B cell (primary cell): ENCODE measurements around the gene STEAP1. TPM values are rescaled to one million over a fixed set of nuclear protein-coding genes. Genes with fewer than 3 reads are reported as not detected.

Experiments used
- ATAC-seq: fragments of 200-7000 bp; cut with Tn5 transposase; one replicate; pipeline ENCODE4 v1.10.0; 2021; ENCODE audit warnings: low read depth, mild to moderate bottlenecking, moderate number of reproducible peaks, moderate library complexity
- CTCF ChIA-PET: fragments of 350-600 bp; sonication (Branson Sonifier 250); formaldehyde crosslinking; loops from one replicate; lab custom pipeline; 2021; ENCODE audit warnings: antibody characterized with exemption, inconsistent platforms; lab: Charles Lee
- POLR2A ChIA-PET: fragments of 350-600 bp; sonication (Branson Sonifier 250); formaldehyde crosslinking; loops from one replicate; lab custom pipeline; 2021; ENCODE audit warnings: antibody characterized with exemption; lab: Charles Lee
- DNase-seq: peaks from one replicate; pipeline ENCODE4 v3.0.0; 2013
- H2AFZ ChIP-seq: 2 replicates; pipeline ENCODE4 v1.6.1; 2012; ENCODE audit warnings: mild to moderate bottlenecking, low read depth, low read length; ENCODE audit not compliant: insufficient read depth, poor library complexity, severe bottlenecking
- H3K27ac ChIP-seq, 2 donors: 1 replicate in 1 of 2; 2 replicates in 1 of 2; pipeline ENCODE4 v1.5.1; 2012 to 2013; ENCODE audit warnings: low read length in 2 of 2, mild to moderate bottlenecking in 2 of 2, moderate library complexity in 1 of 2
- H3K27me3 ChIP-seq, 4 experiments: fragments of 200-600 bp in 1 of 4; sonication (generic) in 1 of 4; replicated peaks in 1 of 4; 1 replicate in 2 of 4; 2 replicates in 2 of 4; pipeline versions ENCODE4 v1.6.1 to v1.7.0; 2013 to 2016; ENCODE audit warnings: low read length in 3 of 4, mild to moderate bottlenecking in 2 of 4, mixed read lengths in 1 of 4, moderate library complexity in 1 of 4; ENCODE audit not compliant: insufficient read depth in 4 of 4, control insufficient read depth in 3 of 4; ENCODE audit errors: control extremely low read depth in 1 of 4
- H3K36me3 ChIP-seq, 2 experiments: replicated peaks in 1 of 2; 1 replicate in 1 of 2; 2 replicates in 1 of 2; pipeline versions ENCODE4 v1.6.1 to v1.7.1; 2013; ENCODE audit warnings: low read length in 1 of 2; ENCODE audit not compliant: insufficient read depth in 2 of 2, control insufficient read depth in 1 of 2; ENCODE audit errors: control extremely low read depth in 1 of 2, extremely low read depth in 1 of 2
- H3K4me1 ChIP-seq, 2 donors: fragments of 200-600 bp in 1 of 2; sonication (generic) in 1 of 2; 1 replicate in 1 of 2; 2 replicates in 1 of 2; pipeline versions ENCODE4 v1.5.1 to v1.6.1; 2013 to 2017; ENCODE audit warnings: low read length in 2 of 2; ENCODE audit not compliant: control insufficient read depth in 2 of 2, insufficient read depth in 2 of 2
- H3K4me2 ChIP-seq: replicated peaks from 2 replicates; pipeline ENCODE3; 2012; ENCODE audit warnings: mild to moderate bottlenecking, low read depth, low read length; ENCODE audit not compliant: poor library complexity, severe bottlenecking
- H3K4me3 ChIP-seq, 5 experiments: fragments of 200-600 bp in 1 of 5; sonication (generic) in 1 of 5; 1 replicate in 3 of 5; 2 replicates in 2 of 5; pipeline versions ENCODE4 v1.5.1 to v1.7.0; 2011 to 2016; ENCODE audit warnings: low read length in 4 of 5, mild to moderate bottlenecking in 4 of 5, low read depth in 2 of 5, control low read depth in 1 of 5, moderate library complexity in 1 of 5; ENCODE audit not compliant: insufficient read depth in 1 of 5; ENCODE audit errors: control extremely low read depth in 1 of 5, extremely low read depth in 1 of 5
- H3K79me2 ChIP-seq: fragments of 200-600 bp; sonication (generic); one replicate; pipeline ENCODE4 v1.6.0; 2016; ENCODE audit warnings: low read length; ENCODE audit not compliant: control insufficient read depth, insufficient read depth
- H3K9ac ChIP-seq: fragments of 200-600 bp; sonication (generic); 2 replicates; pipeline ENCODE4 v1.6.1; 2017; ENCODE audit warnings: mild to moderate bottlenecking, low read length, moderate library complexity
- H3K9me3 ChIP-seq, 3 donors: one replicate each; pipeline versions ENCODE4 v1.6.1 to v1.7.1; 2013; ENCODE audit warnings: low read length in 2 of 3; ENCODE audit not compliant: control insufficient read depth in 2 of 3, insufficient read depth in 1 of 3; ENCODE audit errors: control extremely low read depth in 1 of 3
- H4K20me1 ChIP-seq: 2 replicates; pipeline ENCODE4 v1.6.0; 2012; ENCODE audit warnings: mild to moderate bottlenecking, low read length; ENCODE audit not compliant: insufficient read depth, control insufficient read depth, poor library complexity, severe bottlenecking
- H3K27ac Mint-ChIP-seq: one replicate; pipeline ENCODE4 v1.8.0; 2021; ENCODE audit warnings: mixed read lengths
- H3K27me3 Mint-ChIP-seq: one replicate; pipeline ENCODE4 v1.8.0; 2021; ENCODE audit warnings: mixed read lengths
- H3K4me1 Mint-ChIP-seq: one replicate; pipeline ENCODE4 v1.8.0; 2021; ENCODE audit warnings: mixed read lengths
- H3K4me3 Mint-ChIP-seq: one replicate; pipeline ENCODE4 v1.8.0; 2021; ENCODE audit warnings: mixed read lengths
- H3K9me3 Mint-ChIP-seq: one replicate; pipeline ENCODE4 v1.8.0; 2022; ENCODE audit warnings: mixed read lengths; ENCODE audit not compliant: insufficient read depth
- EZH2 ChIP-seq: IDR thresholded peaks from 2 replicates; pipeline ENCODE4 v1.6.1; 2012; ENCODE audit warnings: borderline replicate concordance, low read depth, mild to moderate bottlenecking, moderate library complexity, low read length; ENCODE audit not compliant: insufficient read depth, poor library complexity, severe bottlenecking
- WGBS: methylation state at CpG from one replicate; pipeline ENCODE4 v1.1.5; 2013; ENCODE audit warnings: missing lambda C conversion rate; ENCODE audit not compliant: insufficient coverage; 5-methylcytosine and 5-hydroxymethylcytosine counted together
- intact Hi-C: fragments of 100-400 bp; cut with micrococcal nuclease; formaldehyde crosslinking; loops from one replicate; pipeline ENCODE4 v1.10.0; 2022
- polyA plus RNA-seq: library from polyadenylated mRNA; depleted of rRNA; stranded (reverse); fragments of >200 nt; gene quantifications from 2 replicates; pipeline ENCODE4 v1.2.3, GENCODE V29; 2012
- total RNA-seq, 2 donors: library from RNA; stranded (reverse); fragments of 120-200 nt in 1 of 2; gene quantifications; 1 replicate in 1 of 2; 2 replicates in 1 of 2; pipeline versions ENCODE4 v1.2.3 to v1.2.4, GENCODE V29; 2013 to 2022
- TF ChIP-seq, protein P1 (sequence below): fragments of 200-600 bp; IDR thresholded peaks from one replicate; pipeline ENCODE4 v1.8.0; 2022; ENCODE audit warnings: antibody characterized with exemption, mild to moderate bottlenecking

Gene STEAP1
- total and polyA plus RNA-seq, 2 donors (not counting 1 experiment from before 2014, with no cell fraction given), result not detected

GRCh38 chr7:90176195-90176594, 21.9 kb downstream of the STEAP1 start:
- Mint-ChIP-seq H3K9me3 (no peaks in the 10 kb centered on the region), H3K27me3 (peaks cover 13% of the 10 kb centered on the region), H3K4me3 (no peak overlapping the region), H3K4me1 (peaks cover 13% of the 10 kb centered on the region), H3K27ac (no peak overlapping the region)
- Histone ChIP-seq H3K9ac (no peak overlapping the region), H3K4me2 (no peak overlapping the region), H3K4me1 (peaks cover 0 to 4% of the 10 kb centered on the region in 2 donors), H3K4me3 (no peak overlapping the region), H2AFZ (no peak overlapping the region), H3K9me3 (peaks cover 0 to 16% (median 6%) of the 10 kb centered on the region in 3 donors), H3K27me3 (no peaks in the 10 kb centered on the region), H3K27ac (no peak overlapping the region), H3K79me2 (no peaks in the 10 kb centered on the region), H3K36me3 (no peaks in the 10 kb centered on the region), H4K20me1 (no peaks in the 10 kb centered on the region)
- no peak for TF ChIP-seq EZH2
- TF ChIP-seq, protein P1, sequence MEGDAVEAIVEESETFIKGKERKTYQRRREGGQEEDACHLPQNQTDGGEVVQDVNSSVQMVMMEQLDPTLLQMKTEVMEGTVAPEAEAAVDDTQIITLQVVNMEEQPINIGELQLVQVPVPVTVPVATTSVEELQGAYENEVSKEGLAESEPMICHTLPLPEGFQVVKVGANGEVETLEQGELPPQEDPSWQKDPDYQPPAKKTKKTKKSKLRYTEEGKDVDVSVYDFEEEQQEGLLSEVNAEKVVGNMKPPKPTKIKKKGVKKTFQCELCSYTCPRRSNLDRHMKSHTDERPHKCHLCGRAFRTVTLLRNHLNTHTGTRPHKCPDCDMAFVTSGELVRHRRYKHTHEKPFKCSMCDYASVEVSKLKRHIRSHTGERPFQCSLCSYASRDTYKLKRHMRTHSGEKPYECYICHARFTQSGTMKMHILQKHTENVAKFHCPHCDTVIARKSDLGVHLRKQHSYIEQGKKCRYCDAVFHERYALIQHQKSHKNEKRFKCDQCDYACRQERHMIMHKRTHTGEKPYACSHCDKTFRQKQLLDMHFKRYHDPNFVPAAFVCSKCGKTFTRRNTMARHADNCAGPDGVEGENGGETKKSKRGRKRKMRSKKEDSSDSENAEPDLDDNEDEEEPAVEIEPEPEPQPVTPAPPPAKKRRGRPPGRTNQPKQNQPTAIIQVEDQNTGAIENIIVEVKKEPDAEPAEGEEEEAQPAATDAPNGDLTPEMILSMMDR, result no peak
- no peak for ATAC-seq
- CTCF ChIA-PET, result no interaction called here
- WGBS, result 100% methylated on average over 1 of the region's 1 CpG
- no peak for DNase-seq
- intact Hi-C loops, result no loop called here
- POLR2A ChIA-PET, result no interaction called here

- H3K4me3 ChIP-seq, result no peak overlapping the region
- CTCF ChIA-PET, result interaction anchor here (1.5 kb wide), 1 partner anchor 250 kb away, joined by 5 read pairs; no protein-coding TSS in a partner anchor
- peaks cover 0 to 4% of the 10 kb centered on the region in 2 donors for H3K4me1 ChIP-seq
- POLR2A ChIA-PET, result no interaction called here
- no peaks in the 10 kb centered on the region for H3K27me3 ChIP-seq
- H3K79me2 ChIP-seq, result no peaks in the 10 kb centered on the region
- H3K36me3 ChIP-seq, result no peaks in the 10 kb centered on the region
- Mint-ChIP-seq H3K27me3 (peaks cover 2% of the 10 kb centered on the region), H3K9me3 (no peaks in the 10 kb centered on the region), H3K27ac (no peak overlapping the region), H3K4me3 (no peak overlapping the region), H3K4me1 (peaks cover 12% of the 10 kb centered on the region)
- no peak for DNase-seq
- ATAC-seq, result no peak
- H3K27ac ChIP-seq, result no peak overlapping the region
- no peak overlapping the region for H3K4me2 ChIP-seq
- no CpG with 5 or more reads among the region's 2 CpGs for WGBS
- TF ChIP-seq, protein P1, result no peak
- TF ChIP-seq EZH2, result no peak
- no peaks in the 10 kb centered on the region for H4K20me1 ChIP-seq
- peaks cover 0 to 16% (median 6%) of the 10 kb centered on the region in 3 donors for H3K9me3 ChIP-seq
- no peak overlapping the region for H2AFZ ChIP-seq
- intact Hi-C loops, result no loop called here
- H3K9ac ChIP-seq, result no peak overlapping the region
Measured at GRCh38 chr7:90178166-90178565, 23.9 kb downstream of the STEAP1 start.
